DOHH2 (cell line): Measurements from ENCODE around the gene NBEA.

Experiments
- H3F3A ChIP-seq: fragments of 200-600 bp; sonication (generic), shearing (Covaris generic); 2 replicates; pipeline ENCODE4 v1.6.0; 2016; ENCODE audit warnings: antibody characterized with exemption, mild to moderate bottlenecking; ENCODE audit not compliant: control insufficient read depth, insufficient read depth
- H3K27ac ChIP-seq: fragments of 200-600 bp; sonication (generic); 2 replicates; pipeline ENCODE4 v1.5.1; 2014; ENCODE audit warnings: low read depth, mild to moderate bottlenecking, low read length, moderate library complexity
- H3K27me3 ChIP-seq: fragments of 200-600 bp; sonication (generic); 2 replicates; pipeline ENCODE4 v1.6.1; 2014; ENCODE audit warnings: mild to moderate bottlenecking, low read length, mixed read lengths; ENCODE audit not compliant: control insufficient read depth
- H3K36me3 ChIP-seq: fragments of 200-600 bp; sonication (generic); 2 replicates; pipeline ENCODE4 v1.6.1; 2014; ENCODE audit warnings: mild to moderate bottlenecking, low read length, moderate library complexity, mixed read lengths; ENCODE audit not compliant: control insufficient read depth
- H3K4me1 ChIP-seq: fragments of 200-600 bp; sonication (generic); 2 replicates; pipeline ENCODE4 v1.6.1; 2014; ENCODE audit warnings: mild to moderate bottlenecking, low read length, mixed read lengths; ENCODE audit not compliant: control insufficient read depth
- H3K4me2 ChIP-seq: fragments of 200-600 bp; sonication (generic); 2 replicates; pipeline ENCODE4 v1.6.0; 2014; ENCODE audit warnings: mild to moderate bottlenecking, low read length, moderate library complexity
- H3K4me3 ChIP-seq: fragments of 200-600 bp; sonication (generic); 2 replicates; pipeline ENCODE4 v1.5.1; 2014; ENCODE audit warnings: mild to moderate bottlenecking, low read length, mixed read lengths
- H3K79me2 ChIP-seq: fragments of 200-600 bp; sonication (generic); 2 replicates; pipeline ENCODE4 v1.6.1; 2014; ENCODE audit warnings: mild to moderate bottlenecking, low read length, mixed read lengths; ENCODE audit not compliant: control insufficient read depth
- H3K9me2 ChIP-seq: fragments of 200-600 bp; sonication (generic); replicated peaks from 2 replicates; pipeline ENCODE4 v1.6.1; 2014; ENCODE audit warnings: mild to moderate bottlenecking, low read length, mixed read lengths; ENCODE audit not compliant: control insufficient read depth
- H3K9me3 ChIP-seq: fragments of 200-600 bp; sonication (generic); 2 replicates; pipeline ENCODE4 v1.6.1; 2014; ENCODE audit warnings: antibody characterized with exemption, low read length, mixed read lengths; ENCODE audit not compliant: control insufficient read depth, insufficient read depth
- H4K20me1 ChIP-seq: fragments of 200-600 bp; sonication (generic); 2 replicates; pipeline ENCODE4 v1.6.0; 2014; ENCODE audit warnings: low read depth, mild to moderate bottlenecking, antibody characterized with exemption, low read length, moderate library complexity; ENCODE audit not compliant: control insufficient read depth, insufficient read depth
- EZH2phosphoT487 ChIP-seq: fragments of 200-600 bp; sonication (generic); IDR thresholded peaks from 2 replicates; pipeline ENCODE4 v1.6.1; 2017; ENCODE audit warnings: borderline replicate concordance, mild to moderate bottlenecking, antibody characterized with exemption, low read length, moderate library complexity, mixed read lengths
- TF ChIP-seq, protein P1 (sequence below): fragments of 200-600 bp; sonication (generic); IDR thresholded peaks from one replicate; pipeline ENCODE4 v1.5.1; 2014; ENCODE audit warnings: antibody characterized with exemption, mild to moderate bottlenecking, low read depth, low read length; ENCODE audit not compliant: poor library complexity, severe bottlenecking

NBEA gene

GRCh38 chr13:34899888-34900287 lies 42.2 kb upstream of the NBEA start:
- Histone ChIP-seq H3K4me3 (no peak overlapping the region), H3K9me3 (no peaks in the 10 kb centered on the region), H3K79me2 (no peaks in the 10 kb centered on the region), H3K4me1 (no peaks in the 10 kb centered on the region), H3K27me3 (no peaks in the 10 kb centered on the region), H3F3A (no peaks in the 10 kb centered on the region), H3K9me2 (no peaks in the 10 kb centered on the region; the same call in 1 of the 2 replicates), H3K36me3 (no peaks in the 10 kb centered on the region), H4K20me1 (no peaks in the 10 kb centered on the region), H3K27ac (no peak overlapping the region), H3K4me2 (no peak overlapping the region)
- no peak for TF ChIP-seq EZH2phosphoT487
- TF ChIP-seq, protein P1, sequence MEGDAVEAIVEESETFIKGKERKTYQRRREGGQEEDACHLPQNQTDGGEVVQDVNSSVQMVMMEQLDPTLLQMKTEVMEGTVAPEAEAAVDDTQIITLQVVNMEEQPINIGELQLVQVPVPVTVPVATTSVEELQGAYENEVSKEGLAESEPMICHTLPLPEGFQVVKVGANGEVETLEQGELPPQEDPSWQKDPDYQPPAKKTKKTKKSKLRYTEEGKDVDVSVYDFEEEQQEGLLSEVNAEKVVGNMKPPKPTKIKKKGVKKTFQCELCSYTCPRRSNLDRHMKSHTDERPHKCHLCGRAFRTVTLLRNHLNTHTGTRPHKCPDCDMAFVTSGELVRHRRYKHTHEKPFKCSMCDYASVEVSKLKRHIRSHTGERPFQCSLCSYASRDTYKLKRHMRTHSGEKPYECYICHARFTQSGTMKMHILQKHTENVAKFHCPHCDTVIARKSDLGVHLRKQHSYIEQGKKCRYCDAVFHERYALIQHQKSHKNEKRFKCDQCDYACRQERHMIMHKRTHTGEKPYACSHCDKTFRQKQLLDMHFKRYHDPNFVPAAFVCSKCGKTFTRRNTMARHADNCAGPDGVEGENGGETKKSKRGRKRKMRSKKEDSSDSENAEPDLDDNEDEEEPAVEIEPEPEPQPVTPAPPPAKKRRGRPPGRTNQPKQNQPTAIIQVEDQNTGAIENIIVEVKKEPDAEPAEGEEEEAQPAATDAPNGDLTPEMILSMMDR: no peak

GRCh38 chr13:34900288-34900739 lies 41.8 kb upstream of the NBEA start:
- Histone ChIP-seq H3K4me2 (no peak overlapping the region), H3K27me3 (no peaks in the 10 kb centered on the region), H3K4me3 (no peak overlapping the region)

DNA sequence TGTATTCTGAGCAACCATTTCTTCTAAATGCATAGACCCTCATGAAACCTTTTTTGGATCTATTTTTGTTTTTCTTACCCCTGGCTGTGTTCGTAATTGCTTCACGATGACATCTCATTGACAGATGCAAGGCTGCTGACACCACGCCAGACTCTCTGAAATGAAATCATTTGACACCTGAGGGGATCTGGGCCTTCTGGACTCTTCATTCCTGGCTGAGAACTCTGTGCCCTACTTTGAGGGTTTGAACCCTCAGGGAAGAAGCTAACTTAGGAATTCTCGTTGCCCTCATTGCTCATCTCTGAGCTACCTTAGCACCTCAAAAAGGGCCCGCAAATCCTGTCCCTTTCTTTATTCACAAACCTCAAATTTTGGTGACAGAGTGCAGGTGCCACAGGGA lies 40.5 kb upstream of the NBEA start:
- Histone ChIP-seq H3K9me2 (no peaks in the 10 kb centered on the region; the same call in 1 of the 2 replicates), H3K4me2 (no peak overlapping the region), H3K79me2 (no peaks in the 10 kb centered on the region), H3K9me3 (no peaks in the 10 kb centered on the region), H4K20me1 (no peaks in the 10 kb centered on the region), H3K27me3 (no peaks in the 10 kb centered on the region), H3K27ac (no peak overlapping the region), H3K36me3 (no peaks in the 10 kb centered on the region), H3F3A (no peaks in the 10 kb centered on the region), H3K4me3 (no peak overlapping the region), H3K4me1 (no peaks in the 10 kb centered on the region)
- TF ChIP-seq, protein P1: no peak
- no peak for TF ChIP-seq EZH2phosphoT487

More at GRCh38 chr13:34900288-34900739, 41.8 kb upstream of the NBEA start:
- no peaks in the 10 kb centered on the region for H3K4me1 ChIP-seq
- H4K20me1 ChIP-seq: no peaks in the 10 kb centered on the region
- H3K79me2 ChIP-seq: no peaks in the 10 kb centered on the region
- no peaks in the 10 kb centered on the region for H3K36me3 ChIP-seq
- no peaks in the 10 kb centered on the region; the same call in 1 of the 2 replicates for H3K9me2 ChIP-seq
- no peaks in the 10 kb centered on the region for H3K9me3 ChIP-seq
- H3K27ac ChIP-seq: no peak overlapping the region
- no peak for TF ChIP-seq EZH2phosphoT487
- TF ChIP-seq, protein P1: no peak
- no peaks in the 10 kb centered on the region for H3F3A ChIP-seq
